ENCODE results near the gene BEAN1.

The BEAN1 gene

GRCh38 chr16:66427036-66427860, at the start of gene BEAN1:
BEAN1 (plus strand) TSS chr16:66427295; CDS start chr16:66437677, 10,382 bp downstream.
- peak; percentile 16 for DNase-seq

GRCh38 chr16:66377324-66377723, 49.8 kb upstream of the BEAN1 start:
- DNase-seq, result no peak

- DNase-seq, result no peak
These were observed 48.1 kb upstream of the BEAN1 start for GRCh38 chr16:66378741-66379570.

- DNase-seq, result no peak
These were observed 47.5 kb upstream of the BEAN1 start for GRCh38 chr16:66379571-66379941.

GRCh38 chr16:66380421-66380820, 46.7 kb upstream of the BEAN1 start:
- DNase-seq, result no peak

GRCh38 chr16:66381585-66382170, 45.4 kb upstream of the BEAN1 start:
- no peak for DNase-seq

GRCh38 chr16:66382171-66382965, 44.7 kb upstream of the BEAN1 start:
- no peak for DNase-seq

- no peak for DNase-seq
These were observed 44.2 kb upstream of the BEAN1 start for GRCh38 chr16:66382966-66383299.

GRCh38 chr16:66383551-66383950, 43.5 kb upstream of the BEAN1 start:
- no peak for DNase-seq

- DNase-seq, result no peak
These were observed 41.7 kb upstream of the BEAN1 start for GRCh38 chr16:66385415-66385814.

GRCh38 chr16:66386629-66387622, 40.2 kb upstream of the BEAN1 start:
- DNase-seq, result no peak

GRCh38 chr16:66387817-66388332, 39.2 kb upstream of the BEAN1 start:
- DNase-seq, result no peak

- no peak for DNase-seq
These were observed 38.5 kb upstream of the BEAN1 start for GRCh38 chr16:66388350-66389139.

GRCh38 chr16:66389256-66390176, 37.6 kb upstream of the BEAN1 start:
- DNase-seq, result no peak

GRCh38 chr16:66390346-66391108, 36.6 kb upstream of the BEAN1 start:
- DNase-seq, result no peak

GRCh38 chr16:66391726-66392670, 35.1 kb upstream of the BEAN1 start:
- no peak for DNase-seq

- DNase-seq, result no peak
These were observed 31.1 kb upstream of the BEAN1 start for GRCh38 chr16:66395806-66396555.
